Lung microvascular endothelial cell (primary cell): Measurements from ENCODE around the gene UNC13A. TPM values are rescaled to one million over a fixed set of nuclear protein-coding genes. Genes with fewer than 3 reads are reported as not detected.

Source experiments
- DNase-seq, 2 donors: peaks; one replicate each; pipeline versions ENCODE4 v3.0.0 to v3.0.0-alpha.2; 2010; ENCODE audit warnings: low read depth in 2 of 2
- total RNA-seq: library from RNA; depleted of rRNA; stranded (reverse); fragments of >200 nt; gene quantifications from 2 replicates; pipeline ENCODE4 v1.2.1, GENCODE V29; 2014

The UNC13A gene
- total RNA-seq, 1 donor from 2014 or later = under 0.01 TPM

- DNase-seq = no peak
Observed at GRCh38 chr19:17669419-17669818, 18.7 kb downstream of the UNC13A start.

- DNase-seq = no peak
Observed at GRCh38 chr19:17665058-17665457, 23.1 kb downstream of the UNC13A start.

- DNase-seq = no peak
Observed at GRCh38 chr19:17659996-17660395, 28.2 kb downstream of the UNC13A start.

GRCh38 chr19:17658666-17659065 lies 29.5 kb downstream of the UNC13A start:
- DNase-seq = no peak

GRCh38 chr19:17658240-17658639 lies 29.9 kb downstream of the UNC13A start:
- no peak for DNase-seq

- no peak for DNase-seq
Observed at GRCh38 chr19:17656970-17657369, 31.2 kb downstream of the UNC13A start.

- no peak for DNase-seq
Observed at GRCh38 chr19:17655751-17656472, 32.2 kb downstream of the UNC13A start.

- DNase-seq = no peak
Observed at GRCh38 chr19:17654993-17655392, 33.2 kb downstream of the UNC13A start.

GRCh38 chr19:17652627-17653026 lies 35.5 kb downstream of the UNC13A start:
- no peak for DNase-seq

GRCh38 chr19:17648786-17649185 lies 39.4 kb downstream of the UNC13A start:
- DNase-seq = no peak

GRCh38 chr19:17648097-17648660 lies 40.0 kb downstream of the UNC13A start:
- no peak for DNase-seq

GRCh38 chr19:17647071-17648020 lies 40.8 kb downstream of the UNC13A start:
- no peak for DNase-seq

GRCh38 chr19:17646441-17646840 lies 41.7 kb downstream of the UNC13A start:
- no peak for DNase-seq

GRCh38 chr19:17645339-17645963 lies 42.7 kb downstream of the UNC13A start:
- no peak for DNase-seq

- DNase-seq = no peak
Observed at GRCh38 chr19:17642656-17643055, 45.5 kb downstream of the UNC13A start.

- DNase-seq = no peak
Observed at GRCh38 chr19:17641846-17642245, 46.3 kb downstream of the UNC13A start.

GRCh38 chr19:17641181-17641580 lies 47.0 kb downstream of the UNC13A start:
- DNase-seq = no peak

GRCh38 chr19:17633700-17634099 lies 54.5 kb downstream of the UNC13A start:
- DNase-seq = no peak

GRCh38 chr19:17632577-17632976 lies 55.6 kb downstream of the UNC13A start:
- DNase-seq = no peak

GRCh38 chr19:17629760-17630159 lies 58.4 kb downstream of the UNC13A start:
- no peak for DNase-seq

GRCh38 chr19:17627921-17628320 lies 60.2 kb downstream of the UNC13A start:
- DNase-seq = no peak

- DNase-seq = no peak
Observed at GRCh38 chr19:17627161-17627560, 61.0 kb downstream of the UNC13A start.
